ENCODE measurements around the gene TMEM52.

TMEM52 gene

GRCh38 chr1:1922956-1923833 is 4.1 kb upstream of the TMEM52 start:
- Histone ChIP-seq H3K27ac (ENCODE audit: insufficient read depth in 1 of 2, low read depth in 1 of 2, low read length in 2 of 2, poor library complexity in 1 of 2, severe bottlenecking in 2 of 2) (no peak overlapping the region), H3K4me3 (ENCODE audit: control insufficient read depth in 1 of 7, extremely low read depth in 1 of 7, insufficient read depth in 4 of 7, low read depth in 2 of 7, low read length in 6 of 7) (no peak overlapping the region), H3K4me1 (ENCODE audit: control extremely low read depth in 1 of 4, control insufficient read depth in 4 of 4, insufficient read depth in 4 of 4, low read length in 3 of 4) (peaks cover 0 to 16% (median 15%) of the 10 kb centered on the region in 4 experiments), H3K36me3 (ENCODE audit: control insufficient read depth in 4 of 4, insufficient read depth in 4 of 4, low read length in 3 of 4) (no peaks in the 10 kb centered on the region), H3K9me3 (ENCODE audit: control extremely low read depth in 1 of 5, control insufficient read depth in 4 of 5, insufficient read depth in 2 of 5, low read depth in 1 of 5, low read length in 4 of 5) (no peaks in the 10 kb centered on the region), H3K27me3 (replicated peaks in 2 of 5; ENCODE audit: control insufficient read depth in 4 of 5, insufficient read depth in 5 of 5, low read length in 4 of 5) (peaks cover 0 to 3% (median 0%) of the 10 kb centered on the region in 5 experiments)
- no peak for DNase-seq
- CTCF ChIA-PET: interaction anchor here (2.3 kb wide), 1 partner anchor 121 kb away, joined by 5 read pairs; no protein-coding TSS in a partner anchor
- POLR2A ChIA-PET: no interaction called here
- 83% methylated on average over 21 of the region's 29 CpGs for WGBS (ENCODE audit: insufficient coverage)

- no peaks in the 10 kb centered on the region for H3K36me3 ChIP-seq (ENCODE audit: control insufficient read depth in 4 of 4, insufficient read depth in 4 of 4, low read length in 3 of 4)
- H3K9me3 ChIP-seq (ENCODE audit: control extremely low read depth in 1 of 5, control insufficient read depth in 4 of 5, insufficient read depth in 2 of 5, low read depth in 1 of 5, low read length in 4 of 5): no peaks in the 10 kb centered on the region
- peaks cover 0 to 3% (median 0%) of the 10 kb centered on the region in 5 experiments for H3K27me3 ChIP-seq (replicated peaks in 2 of 5; ENCODE audit: control insufficient read depth in 4 of 5, insufficient read depth in 5 of 5, low read length in 4 of 5)
- ChIA-PET POLR2A (no interaction called here), CTCF (no interaction called here)
- peaks cover 0 to 17% (median 16%) of the 10 kb centered on the region in 4 experiments for H3K4me1 ChIP-seq (ENCODE audit: control extremely low read depth in 1 of 4, control insufficient read depth in 4 of 4, insufficient read depth in 4 of 4, low read length in 3 of 4)
- no peak overlapping the region for H3K4me3 ChIP-seq (ENCODE audit: control insufficient read depth in 1 of 7, extremely low read depth in 1 of 7, insufficient read depth in 4 of 7, low read depth in 2 of 7, low read length in 6 of 7)
- 91% methylated on average over 6 of the region's 6 CpGs for whole genome bisulfite sequencing (ENCODE audit: insufficient coverage)
- H3K27ac ChIP-seq (ENCODE audit: insufficient read depth in 1 of 2, low read depth in 1 of 2, low read length in 2 of 2, poor library complexity in 1 of 2, severe bottlenecking in 2 of 2): no peak overlapping the region
- DNase-seq: no peak
Observed at GRCh38 chr1:1922702-1922955, 3.5 kb upstream of the TMEM52 start.

GRCh38 chr1:1921901-1922701 is 3.0 kb upstream of the TMEM52 start:
- Histone ChIP-seq H3K4me3 (ENCODE audit: control insufficient read depth in 1 of 7, extremely low read depth in 1 of 7, insufficient read depth in 4 of 7, low read depth in 2 of 7, low read length in 6 of 7) (no peak overlapping the region), H3K9me3 (ENCODE audit: control extremely low read depth in 1 of 5, control insufficient read depth in 4 of 5, insufficient read depth in 2 of 5, low read depth in 1 of 5, low read length in 4 of 5) (no peaks in the 10 kb centered on the region), H3K27me3 (replicated peaks in 2 of 5; ENCODE audit: control insufficient read depth in 4 of 5, insufficient read depth in 5 of 5, low read length in 4 of 5) (peaks cover 0 to 3% (median 0%) of the 10 kb centered on the region in 5 experiments), H3K27ac (ENCODE audit: insufficient read depth in 1 of 2, low read depth in 1 of 2, low read length in 2 of 2, poor library complexity in 1 of 2, severe bottlenecking in 2 of 2) (no peak overlapping the region), H3K36me3 (ENCODE audit: control insufficient read depth in 4 of 4, insufficient read depth in 4 of 4, low read length in 3 of 4) (no peaks in the 10 kb centered on the region), H3K4me1 (ENCODE audit: control extremely low read depth in 1 of 4, control insufficient read depth in 4 of 4, insufficient read depth in 4 of 4, low read length in 3 of 4) (peaks cover 0 to 17% (median 16%) of the 10 kb centered on the region in 4 experiments)
- CTCF ChIA-PET: no interaction called here
- DNase-seq: no peak
- 92% methylated on average over 14 of the region's 16 CpGs for WGBS (ENCODE audit: insufficient coverage)
- POLR2A ChIA-PET: no interaction called here

GRCh38 chr1:1921459-1921862 is 2.4 kb upstream of the TMEM52 start:
- no peaks in the 10 kb centered on the region for H3K36me3 ChIP-seq (ENCODE audit: control insufficient read depth in 4 of 4, insufficient read depth in 4 of 4, low read length in 3 of 4)
- H3K27ac ChIP-seq (ENCODE audit: insufficient read depth in 1 of 2, low read depth in 1 of 2, low read length in 2 of 2, poor library complexity in 1 of 2, severe bottlenecking in 2 of 2): no peak overlapping the region
- ChIA-PET CTCF (no interaction called here), POLR2A (no interaction called here)
- H3K4me1 ChIP-seq (ENCODE audit: control extremely low read depth in 1 of 4, control insufficient read depth in 4 of 4, insufficient read depth in 4 of 4, low read length in 3 of 4): peaks cover 0 to 17% (median 16%) of the 10 kb centered on the region in 4 experiments
- H3K27me3 ChIP-seq (replicated peaks in 2 of 5; ENCODE audit: control insufficient read depth in 4 of 5, insufficient read depth in 5 of 5, low read length in 4 of 5): peaks cover 0 to 3% (median 0%) of the 10 kb centered on the region in 5 experiments
- 96% methylated on average over 6 of the region's 6 CpGs for WGBS (ENCODE audit: insufficient coverage)
- no peak overlapping the region for H3K4me3 ChIP-seq (ENCODE audit: control insufficient read depth in 1 of 7, extremely low read depth in 1 of 7, insufficient read depth in 4 of 7, low read depth in 2 of 7, low read length in 6 of 7)
- H3K9me3 ChIP-seq (ENCODE audit: control extremely low read depth in 1 of 5, control insufficient read depth in 4 of 5, insufficient read depth in 2 of 5, low read depth in 1 of 5, low read length in 4 of 5): no peaks in the 10 kb centered on the region
- DNase-seq: no peak

GRCh38 chr1:1920608-1921458 is 1.8 kb upstream of the TMEM52 start:
- ChIA-PET CTCF (interaction anchor here (0.6 kb wide), 1 partner anchor 165 kb away, joined by 3 read pairs; no protein-coding TSS in a partner anchor), POLR2A (no interaction called here)
- no peak for DNase-seq
- WGBS (ENCODE audit: insufficient coverage): 89% methylated on average over 27 of the region's 27 CpGs
- peaks cover 0 to 3% (median 0%) of the 10 kb centered on the region in 5 experiments for H3K27me3 ChIP-seq (replicated peaks in 2 of 5; ENCODE audit: control insufficient read depth in 4 of 5, insufficient read depth in 5 of 5, low read length in 4 of 5)
- no peak overlapping the region for H3K4me3 ChIP-seq (ENCODE audit: control insufficient read depth in 1 of 7, extremely low read depth in 1 of 7, insufficient read depth in 4 of 7, low read depth in 2 of 7, low read length in 6 of 7)
- H3K9me3 ChIP-seq (ENCODE audit: control extremely low read depth in 1 of 5, control insufficient read depth in 4 of 5, insufficient read depth in 2 of 5, low read depth in 1 of 5, low read length in 4 of 5): no peaks in the 10 kb centered on the region
- H3K27ac ChIP-seq (ENCODE audit: insufficient read depth in 1 of 2, low read depth in 1 of 2, low read length in 2 of 2, poor library complexity in 1 of 2, severe bottlenecking in 2 of 2): no peak overlapping the region
- H3K36me3 ChIP-seq (ENCODE audit: control insufficient read depth in 4 of 4, insufficient read depth in 4 of 4, low read length in 3 of 4): no peaks in the 10 kb centered on the region
- peaks cover 0 to 17% (median 16%) of the 10 kb centered on the region in 4 experiments for H3K4me1 ChIP-seq (ENCODE audit: control extremely low read depth in 1 of 4, control insufficient read depth in 4 of 4, insufficient read depth in 4 of 4, low read length in 3 of 4)

- 95% methylated on average over 4 of the region's 6 CpGs for WGBS (ENCODE audit: insufficient coverage)
- peaks cover 0 to 17% (median 16%) of the 10 kb centered on the region in 4 experiments for H3K4me1 ChIP-seq (ENCODE audit: control extremely low read depth in 1 of 4, control insufficient read depth in 4 of 4, insufficient read depth in 4 of 4, low read length in 3 of 4)
Observed at GRCh38 chr1:1920057-1920607, 1.1 kb upstream of the TMEM52 start.

More at GRCh38 chr1:1920057-1920607, 1.1 kb upstream of the TMEM52 start:
- DNase-seq: no peak
- ChIA-PET POLR2A (no interaction called here), CTCF (no interaction called here)
- Histone ChIP-seq H3K36me3 (ENCODE audit: control insufficient read depth in 4 of 4, insufficient read depth in 4 of 4, low read length in 3 of 4) (no peaks in the 10 kb centered on the region), H3K4me3 (ENCODE audit: control insufficient read depth in 1 of 7, extremely low read depth in 1 of 7, insufficient read depth in 4 of 7, low read depth in 2 of 7, low read length in 6 of 7) (peak overlapping the region in 6 of 7 experiments; percentile 6 to 74 (median 46)), H3K27ac (ENCODE audit: insufficient read depth in 1 of 2, low read depth in 1 of 2, low read length in 2 of 2, poor library complexity in 1 of 2, severe bottlenecking in 2 of 2) (no peak overlapping the region), H3K27me3 (replicated peaks in 2 of 5; ENCODE audit: control insufficient read depth in 4 of 5, insufficient read depth in 5 of 5, low read length in 4 of 5) (peaks cover 0 to 3% (median 0%) of the 10 kb centered on the region in 5 experiments), H3K9me3 (ENCODE audit: control extremely low read depth in 1 of 5, control insufficient read depth in 4 of 5, insufficient read depth in 2 of 5, low read depth in 1 of 5, low read length in 4 of 5) (no peaks in the 10 kb centered on the region)

Measured in common myeloid progenitor, CD34-positive (primary cell).